Muscle layer of colon (tissue), 2 donors: ENCODE measurements around the gene IGHMBP2.

Source experiments
- H3K27ac ChIP-seq: one replicate; pipeline ENCODE4 v1.7.0; 2013; ENCODE audit warnings: low read depth, mild to moderate bottlenecking, low read length, moderate library complexity
- H3K27me3 ChIP-seq, 2 donors: one replicate each; pipeline ENCODE4 v1.7.0; 2013; ENCODE audit warnings: low read length in 2 of 2, mild to moderate bottlenecking in 2 of 2; ENCODE audit not compliant: insufficient read depth in 2 of 2, control insufficient read depth in 1 of 2
- H3K36me3 ChIP-seq: one replicate; pipeline ENCODE4 v1.7.0; 2013; ENCODE audit warnings: mild to moderate bottlenecking, low read length; ENCODE audit not compliant: insufficient read depth
- H3K4me1 ChIP-seq: one replicate; pipeline ENCODE4 v1.7.0; 2013; ENCODE audit warnings: mild to moderate bottlenecking, low read length; ENCODE audit not compliant: insufficient read depth
- H3K4me3 ChIP-seq, 2 donors: one replicate each; pipeline ENCODE4 v1.7.0; 2013; ENCODE audit warnings: low read length in 2 of 2, low read depth in 1 of 2, mild to moderate bottlenecking in 1 of 2, moderate library complexity in 1 of 2
- H3K9ac ChIP-seq: one replicate; pipeline ENCODE4 v1.7.0; 2013; ENCODE audit warnings: low read length
- H3K9me3 ChIP-seq: one replicate; pipeline ENCODE4 v1.7.0; 2013; ENCODE audit warnings: mild to moderate bottlenecking, low read length
- donor health status: abdominal sarcoma.
- donor health status: Adenocarcinoma of cecum.

Gene IGHMBP2

DNA sequence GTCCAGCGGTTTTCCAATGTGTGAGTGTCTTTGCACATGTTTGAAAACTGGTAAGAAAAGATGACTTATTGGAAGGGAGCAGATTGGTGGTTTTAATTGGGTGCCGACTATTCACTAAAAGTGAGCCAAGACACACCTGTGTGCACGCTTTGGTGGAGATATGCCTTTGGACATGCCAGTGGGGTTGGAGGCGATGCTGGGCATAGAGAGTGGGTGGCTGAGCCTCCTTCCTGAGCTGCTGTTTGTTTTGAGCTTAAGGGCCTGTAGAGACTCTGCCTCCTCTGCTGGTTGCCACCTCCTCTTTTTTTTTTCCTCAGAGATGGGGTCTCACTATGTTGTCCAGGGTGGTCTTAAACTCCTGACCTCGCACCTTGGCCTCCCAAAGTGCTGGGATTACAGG lies 9.5 kb downstream of the IGHMBP2 start:
- H3K9ac ChIP-seq: no peak overlapping the region
- no peaks in the 10 kb centered on the region for H3K4me1 ChIP-seq
- H3K36me3 ChIP-seq: peaks cover 77% of the 10 kb centered on the region
- H3K9me3 ChIP-seq: no peaks in the 10 kb centered on the region
- no peak overlapping the region for H3K27ac ChIP-seq
- H3K27me3 ChIP-seq: no peaks in the 10 kb centered on the region
- H3K4me3 ChIP-seq: no peak overlapping the region

DNA sequence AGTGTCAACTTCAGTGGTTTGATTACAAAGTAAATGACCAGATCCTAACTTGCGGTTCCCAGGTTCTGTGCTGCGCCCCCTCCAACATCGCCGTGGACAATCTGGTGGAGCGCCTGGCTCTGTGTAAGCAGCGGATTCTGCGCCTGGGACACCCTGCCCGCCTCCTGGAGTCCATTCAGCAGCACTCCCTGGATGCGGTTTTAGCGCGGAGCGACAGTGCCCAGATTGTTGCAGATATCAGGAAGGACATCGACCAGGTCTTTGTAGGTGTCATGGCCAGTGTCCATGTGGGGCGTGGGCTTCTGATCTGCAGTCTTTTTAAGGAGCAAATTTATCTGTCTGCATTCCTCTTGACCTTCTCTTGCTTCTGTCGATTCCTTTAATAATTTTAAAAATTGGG lies 11.1 kb downstream of the IGHMBP2 start:
- H3K4me3 ChIP-seq: no peak overlapping the region
- H3K27ac ChIP-seq: no peak overlapping the region
- no peaks in the 10 kb centered on the region for H3K27me3 ChIP-seq
- peaks cover 76% of the 10 kb centered on the region for H3K36me3 ChIP-seq
- H3K4me1 ChIP-seq: no peaks in the 10 kb centered on the region
- H3K9ac ChIP-seq: no peak overlapping the region
- H3K9me3 ChIP-seq: no peaks in the 10 kb centered on the region

DNA sequence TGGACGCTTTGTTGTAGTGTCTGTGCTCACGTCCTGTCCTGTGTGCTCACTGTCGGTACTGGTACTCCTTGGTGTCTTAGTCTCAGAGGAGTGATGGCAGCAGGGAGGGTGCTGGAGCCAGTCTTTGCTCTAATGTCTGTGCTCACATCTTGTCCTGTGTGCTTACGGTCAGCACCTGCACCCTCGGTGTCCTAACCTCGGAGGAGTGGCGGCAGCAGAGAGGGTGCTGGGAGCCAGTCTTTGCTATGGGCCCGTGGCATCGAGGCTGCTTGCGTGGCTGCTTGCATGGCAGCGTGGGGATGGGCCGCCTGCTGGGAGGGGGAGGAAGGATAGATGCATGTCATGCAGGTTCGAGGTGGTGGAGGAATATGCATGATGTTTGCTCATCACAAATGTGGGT lies 12.7 kb downstream of the IGHMBP2 start:
- no peaks in the 10 kb centered on the region for H3K27me3 ChIP-seq
- H3K36me3 ChIP-seq: peaks cover 61% of the 10 kb centered on the region
- H3K4me3 ChIP-seq: no peak overlapping the region
- H3K4me1 ChIP-seq: no peaks in the 10 kb centered on the region
- H3K27ac ChIP-seq: no peak overlapping the region
- no peak overlapping the region for H3K9ac ChIP-seq
- H3K9me3 ChIP-seq: no peaks in the 10 kb centered on the region

DNA sequence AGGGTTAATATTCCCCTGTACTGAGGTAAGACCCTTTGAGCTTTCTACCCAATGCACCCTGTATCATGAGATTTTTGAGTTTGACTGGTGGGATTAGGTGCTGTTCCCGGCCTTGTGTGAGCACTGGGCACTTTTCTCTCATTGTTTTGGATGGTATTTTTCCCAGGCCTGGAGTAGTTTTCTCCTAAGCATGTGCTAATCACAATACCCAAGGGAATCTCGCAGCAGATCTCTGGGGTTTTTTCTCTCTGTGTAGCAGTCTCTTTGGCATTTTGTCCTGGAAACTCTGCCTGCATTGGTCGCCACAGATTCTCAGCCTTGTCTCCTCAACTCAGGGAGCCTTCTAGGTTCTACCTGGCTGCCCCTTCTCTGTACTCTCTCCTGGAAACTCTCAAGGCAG lies 19.9 kb downstream of the IGHMBP2 start:
- Histone ChIP-seq H3K36me3 (peaks cover 34% of the 10 kb centered on the region), H3K27me3 (no peaks in the 10 kb centered on the region), H3K4me1 (peaks cover 37% of the 10 kb centered on the region), H3K9ac (peak overlapping the region; percentile 37), H3K9me3 (no peaks in the 10 kb centered on the region), H3K4me3 (no peak overlapping the region), H3K27ac (peak overlapping the region; percentile 76)

DNA sequence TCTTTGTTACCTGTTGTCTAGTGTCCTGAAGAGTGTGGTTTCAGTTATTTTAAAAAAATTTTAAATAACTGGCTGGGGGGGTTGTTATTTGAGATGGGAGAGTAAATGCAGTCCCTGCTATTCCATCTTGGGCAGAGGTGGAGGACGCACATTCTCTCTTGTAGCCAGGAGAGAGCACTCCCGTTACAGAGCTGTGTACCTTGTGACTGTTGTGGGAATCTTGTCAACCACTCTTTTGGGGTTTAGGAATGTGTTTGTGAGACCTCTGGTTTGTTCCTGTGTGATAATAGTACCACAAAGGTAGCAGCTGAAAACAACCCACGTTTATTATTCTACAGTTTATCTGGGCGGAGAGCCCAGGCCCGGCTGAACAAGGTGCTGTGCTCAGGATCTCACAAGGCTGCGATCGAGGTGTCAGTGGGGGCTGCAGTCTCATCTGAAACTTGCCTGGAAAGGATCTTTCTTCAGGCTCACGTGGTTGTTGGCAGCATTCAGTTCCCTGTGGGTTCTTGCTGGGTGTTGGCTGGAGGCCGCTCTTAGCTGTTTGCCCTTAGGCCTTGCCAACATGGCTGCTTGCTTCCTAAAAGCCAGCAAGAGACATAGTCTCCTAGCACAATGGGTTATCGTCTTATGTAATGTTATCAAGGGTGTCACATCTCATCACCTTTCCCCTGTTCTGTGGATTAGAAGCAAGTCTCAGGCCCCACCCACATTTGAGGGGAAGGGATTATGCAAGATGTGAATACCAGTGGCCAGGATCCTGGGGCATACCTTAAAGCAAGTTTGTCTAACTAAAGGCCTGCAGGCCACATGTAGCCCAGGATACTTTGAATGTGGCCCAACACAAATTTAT lies 20.6 kb downstream of the IGHMBP2 start:
- Histone ChIP-seq H3K36me3 (peaks cover 33% of the 10 kb centered on the region), H3K27me3 (no peaks in the 10 kb centered on the region), H3K9me3 (no peaks in the 10 kb centered on the region), H3K9ac (peak overlapping the region; percentile 37), H3K4me1 (peaks cover 44% of the 10 kb centered on the region), H3K4me3 (no peak overlapping the region), H3K27ac (peak overlapping the region; percentile 76)

DNA sequence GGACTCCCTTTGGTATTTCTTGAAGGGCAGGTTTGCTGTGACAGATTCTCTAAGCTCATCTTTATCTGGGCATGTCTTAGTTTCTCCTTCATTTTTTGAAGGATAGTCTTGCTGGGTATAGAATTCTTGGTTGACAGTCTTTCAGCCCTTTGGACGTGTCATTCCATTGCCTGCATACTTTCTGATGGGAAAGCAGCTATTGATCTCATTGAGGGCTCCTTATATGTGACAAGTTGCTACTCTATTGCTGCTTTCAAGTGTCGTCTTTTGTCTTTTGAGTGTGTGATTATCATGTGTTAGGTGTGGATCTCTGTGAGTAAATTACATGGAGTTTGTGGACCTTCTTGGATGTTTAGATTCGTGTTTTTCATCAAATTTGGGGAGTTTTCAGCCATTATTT lies 21.9 kb downstream of the IGHMBP2 start:
- Histone ChIP-seq H3K36me3 (peaks cover 41% of the 10 kb centered on the region), H3K27me3 (no peaks in the 10 kb centered on the region), H3K4me1 (peaks cover 45% of the 10 kb centered on the region), H3K9me3 (no peaks in the 10 kb centered on the region), H3K4me3 (peak overlapping the region in 1 of 2 donors; percentile 8), H3K9ac (no peak overlapping the region), H3K27ac (no peak overlapping the region)

DNA sequence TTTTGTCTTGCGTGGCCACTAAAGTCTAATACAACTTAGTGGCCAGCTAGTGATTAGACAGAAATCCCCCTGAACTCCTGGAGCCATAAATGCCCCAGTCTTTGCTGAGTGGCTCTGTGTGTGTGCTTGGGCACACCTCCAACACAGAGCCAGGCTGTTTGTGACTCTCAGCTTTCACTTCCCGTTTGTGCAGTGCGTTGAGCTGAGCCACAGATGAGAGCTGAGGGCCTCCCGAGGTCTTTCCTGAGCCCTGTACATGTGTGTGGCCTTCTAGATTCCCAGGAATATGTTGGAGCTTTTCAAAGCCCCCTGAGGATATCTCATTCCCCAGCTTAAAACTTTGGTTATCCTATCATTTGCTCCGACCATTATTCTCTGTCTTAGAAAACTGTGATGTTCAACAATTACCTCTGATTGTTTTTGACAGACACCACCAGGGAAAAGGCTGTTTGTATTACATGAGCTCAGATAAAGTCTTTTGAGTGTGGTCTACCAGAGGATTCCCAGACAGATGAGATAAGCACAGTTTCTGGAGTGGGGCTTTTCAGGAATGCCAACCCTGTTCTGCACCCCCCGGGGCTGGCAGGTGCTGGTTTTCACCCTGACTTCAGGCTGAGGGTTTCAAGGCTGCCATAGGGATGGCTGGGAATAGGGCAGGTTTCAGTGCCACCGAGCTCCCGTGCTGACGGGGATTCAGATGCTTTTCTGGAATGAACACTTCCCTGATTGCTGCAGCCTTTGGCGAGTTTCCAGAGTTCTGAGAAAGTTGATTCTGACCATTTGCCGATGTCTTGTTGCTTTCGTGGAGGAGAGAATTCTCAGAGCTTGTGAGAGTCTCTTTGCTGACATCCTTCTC lies 23.8 kb downstream of the IGHMBP2 start:
- no peak overlapping the region for H3K9ac ChIP-seq
- H3K36me3 ChIP-seq: peaks cover 56% of the 10 kb centered on the region

DNA sequence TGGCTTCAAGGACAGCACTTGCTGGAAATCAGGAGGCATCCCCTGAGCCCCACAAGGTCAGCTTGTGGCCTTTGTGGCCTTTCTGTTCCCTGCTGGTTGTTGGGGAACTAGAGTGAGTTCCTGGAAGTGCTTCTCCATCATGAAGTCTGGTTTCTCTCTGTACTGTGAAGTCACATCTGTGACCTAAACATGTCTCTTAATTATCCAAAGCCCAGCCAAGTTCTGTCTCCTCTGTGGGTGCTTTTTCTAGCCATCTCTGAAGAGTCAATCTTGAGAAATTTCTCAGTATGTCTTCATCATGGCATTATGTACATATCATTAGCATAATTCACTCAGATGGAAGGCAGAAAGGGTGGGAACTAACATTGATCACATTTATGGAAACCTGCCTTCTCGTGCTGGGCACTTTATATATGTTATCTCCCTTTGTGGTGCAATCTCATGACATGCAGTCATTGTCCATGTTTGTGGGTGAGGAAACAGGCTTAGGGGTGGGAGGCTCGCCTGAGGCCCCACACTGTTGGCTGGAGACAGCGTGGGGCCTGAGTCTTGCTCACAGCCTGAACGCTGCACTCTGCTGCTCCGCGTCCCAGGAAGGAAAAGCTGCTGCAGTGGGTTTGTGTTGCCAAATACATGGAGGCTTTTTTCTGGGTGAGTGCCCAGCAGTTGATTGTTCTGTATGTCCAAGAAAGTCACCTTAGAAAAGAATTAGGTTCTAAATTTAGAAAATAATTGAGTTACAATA lies 24.6 kb downstream of the IGHMBP2 start:
- Histone ChIP-seq H3K27me3 (no peaks in the 10 kb centered on the region), H3K27ac (peak overlapping the region; percentile 92), H3K9me3 (no peaks in the 10 kb centered on the region), H3K4me3 (no peak overlapping the region), H3K4me1 (peaks cover 58% of the 10 kb centered on the region), H3K9ac (peak overlapping the region; percentile 3), H3K36me3 (peaks cover 56% of the 10 kb centered on the region)

More for the DNA sequence above, 23.8 kb downstream of the IGHMBP2 start:
- Histone ChIP-seq H3K9me3 (no peaks in the 10 kb centered on the region), H3K27me3 (no peaks in the 10 kb centered on the region), H3K27ac (peak overlapping the region; percentile 92), H3K4me3 (no peak overlapping the region), H3K4me1 (peaks cover 50% of the 10 kb centered on the region)

DNA sequence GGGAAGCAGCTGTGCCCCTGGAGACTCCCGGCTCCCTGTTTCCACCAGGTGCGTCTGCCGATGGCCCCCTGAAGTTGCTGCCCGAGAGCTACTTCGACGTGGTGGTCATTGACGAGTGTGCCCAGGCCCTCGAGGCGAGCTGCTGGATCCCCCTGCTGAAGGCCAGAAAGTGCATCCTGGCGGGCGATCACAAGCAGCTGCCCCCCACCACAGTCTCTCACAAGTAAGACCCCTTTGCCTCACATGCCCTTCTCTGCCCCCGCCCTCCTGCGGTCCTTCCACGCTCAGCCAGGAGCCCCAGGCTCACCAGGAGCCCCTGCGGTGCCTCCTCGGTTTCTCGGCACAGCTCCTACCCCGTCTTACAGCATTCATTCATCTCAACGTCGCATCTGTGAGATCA lies 25.4 kb downstream of the IGHMBP2 start:
- Histone ChIP-seq H3K4me3 (no peak overlapping the region), H3K9ac (no peak overlapping the region), H3K27ac (peak overlapping the region; percentile 92), H3K27me3 (no peaks in the 10 kb centered on the region), H3K4me1 (peaks cover 58% of the 10 kb centered on the region), H3K36me3 (peaks cover 54% of the 10 kb centered on the region), H3K9me3 (no peaks in the 10 kb centered on the region)

DNA sequence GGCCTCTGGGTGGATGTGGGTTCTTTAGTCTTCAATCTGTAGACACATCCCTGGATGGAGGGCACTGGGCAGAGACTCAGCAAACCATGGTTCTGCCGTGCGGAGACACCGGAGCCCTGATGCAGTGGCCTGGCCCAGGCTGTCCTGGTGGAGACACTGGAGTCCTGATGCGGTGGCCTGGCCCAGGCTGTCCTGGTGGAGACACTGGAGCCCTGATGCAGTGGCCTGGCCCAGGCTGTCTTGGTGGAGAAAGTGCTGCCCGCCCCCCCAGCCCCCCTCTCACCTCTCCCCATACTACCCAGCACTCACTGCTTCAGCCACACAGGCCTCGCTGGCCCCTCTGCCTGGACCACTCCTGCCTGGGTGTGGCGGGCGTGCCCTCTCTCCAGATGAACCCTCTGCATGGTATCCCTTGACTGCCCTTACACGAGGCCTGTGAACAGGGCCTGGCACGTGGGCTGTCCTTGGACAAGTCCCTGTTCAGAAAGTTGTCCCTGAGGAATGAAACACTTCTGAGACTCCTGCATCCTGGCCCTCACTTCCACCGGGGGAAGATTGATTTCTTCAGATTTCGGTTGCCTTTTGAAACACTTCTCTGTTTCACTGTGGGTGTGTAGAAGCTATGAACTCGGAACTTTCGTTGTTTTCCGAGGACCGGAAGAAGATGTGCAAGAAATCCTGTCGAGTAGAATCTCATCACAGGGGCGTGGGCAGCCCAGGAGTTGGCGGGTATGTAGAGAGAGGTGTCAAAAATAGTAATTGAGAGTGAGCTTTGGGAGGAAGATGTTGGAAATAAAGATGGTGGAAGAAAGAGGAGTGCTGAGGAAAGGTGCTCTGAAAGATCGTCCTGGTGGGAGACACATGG lies 26.2 kb downstream of the IGHMBP2 start:
- peaks cover 58% of the 10 kb centered on the region for H3K4me1 ChIP-seq
- H3K27ac ChIP-seq: no peak overlapping the region
- no peaks in the 10 kb centered on the region for H3K9me3 ChIP-seq
- no peaks in the 10 kb centered on the region for H3K27me3 ChIP-seq
- no peak overlapping the region for H3K4me3 ChIP-seq
- peaks cover 55% of the 10 kb centered on the region for H3K36me3 ChIP-seq
- H3K9ac ChIP-seq: no peak overlapping the region
